ENCODE data around the gene USP32.
"Not testable (repeated sequence)": the region's sequence is repeated elsewhere in the genome, so short reads cannot be mapped to it uniquely, and the experiment has no call there.

DNA sequence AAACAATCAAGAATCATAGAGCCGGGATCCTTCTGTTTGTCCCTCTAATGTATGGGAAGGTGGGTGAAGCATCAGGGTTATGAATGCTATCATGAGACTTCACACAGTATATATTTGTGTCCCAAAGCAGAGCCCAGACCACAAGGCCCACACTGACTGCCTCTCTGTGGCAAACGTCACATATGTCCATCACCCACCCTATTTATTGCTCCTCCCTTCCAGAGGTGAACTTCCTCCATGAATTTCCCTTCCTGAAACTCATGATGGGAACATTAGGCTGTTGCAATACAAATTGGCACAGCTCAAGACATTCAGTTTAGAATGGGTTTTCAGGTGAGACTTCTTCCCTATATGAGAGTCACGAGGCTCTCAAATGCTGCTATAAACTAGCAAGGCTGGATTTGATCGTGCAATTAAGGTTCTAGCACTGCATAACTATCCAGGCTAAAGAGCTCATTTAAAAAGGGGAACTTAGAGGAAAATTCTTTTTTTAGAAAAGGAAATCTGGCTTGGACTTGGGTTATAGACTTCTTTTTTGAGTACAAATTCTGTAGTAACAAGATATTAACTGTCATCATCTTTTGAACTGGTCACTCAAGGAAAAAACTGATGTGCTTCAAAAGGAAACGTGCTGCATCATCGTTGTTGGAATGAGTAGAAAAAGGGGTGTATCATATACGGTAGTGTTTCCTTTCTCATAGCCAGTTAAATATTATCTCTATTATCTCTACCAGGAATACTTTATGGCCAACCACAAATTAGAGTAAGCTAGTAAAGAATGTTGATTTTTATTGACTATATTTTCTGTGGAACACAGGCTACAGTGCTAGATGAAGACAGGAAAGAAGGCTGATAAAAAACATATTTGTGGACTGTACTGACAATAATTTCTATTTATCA is 204.8 kb downstream of the USP32 start:
- TF ChIP-seq, protein P1, sequence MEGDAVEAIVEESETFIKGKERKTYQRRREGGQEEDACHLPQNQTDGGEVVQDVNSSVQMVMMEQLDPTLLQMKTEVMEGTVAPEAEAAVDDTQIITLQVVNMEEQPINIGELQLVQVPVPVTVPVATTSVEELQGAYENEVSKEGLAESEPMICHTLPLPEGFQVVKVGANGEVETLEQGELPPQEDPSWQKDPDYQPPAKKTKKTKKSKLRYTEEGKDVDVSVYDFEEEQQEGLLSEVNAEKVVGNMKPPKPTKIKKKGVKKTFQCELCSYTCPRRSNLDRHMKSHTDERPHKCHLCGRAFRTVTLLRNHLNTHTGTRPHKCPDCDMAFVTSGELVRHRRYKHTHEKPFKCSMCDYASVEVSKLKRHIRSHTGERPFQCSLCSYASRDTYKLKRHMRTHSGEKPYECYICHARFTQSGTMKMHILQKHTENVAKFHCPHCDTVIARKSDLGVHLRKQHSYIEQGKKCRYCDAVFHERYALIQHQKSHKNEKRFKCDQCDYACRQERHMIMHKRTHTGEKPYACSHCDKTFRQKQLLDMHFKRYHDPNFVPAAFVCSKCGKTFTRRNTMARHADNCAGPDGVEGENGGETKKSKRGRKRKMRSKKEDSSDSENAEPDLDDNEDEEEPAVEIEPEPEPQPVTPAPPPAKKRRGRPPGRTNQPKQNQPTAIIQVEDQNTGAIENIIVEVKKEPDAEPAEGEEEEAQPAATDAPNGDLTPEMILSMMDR (IDR thresholded peaks at IDR 0.05; ENCODE audit: low read length): not testable (repeated sequence)
- not testable (repeated sequence) for TF ChIP-seq EZH2 (IDR thresholded peaks at IDR 0.05; ENCODE audit: borderline replicate concordance, low read length)

All from OCI-LY1 (cell line).